Measurements from ENCODE around the gene TPST2.

Gene TPST2

DNA sequence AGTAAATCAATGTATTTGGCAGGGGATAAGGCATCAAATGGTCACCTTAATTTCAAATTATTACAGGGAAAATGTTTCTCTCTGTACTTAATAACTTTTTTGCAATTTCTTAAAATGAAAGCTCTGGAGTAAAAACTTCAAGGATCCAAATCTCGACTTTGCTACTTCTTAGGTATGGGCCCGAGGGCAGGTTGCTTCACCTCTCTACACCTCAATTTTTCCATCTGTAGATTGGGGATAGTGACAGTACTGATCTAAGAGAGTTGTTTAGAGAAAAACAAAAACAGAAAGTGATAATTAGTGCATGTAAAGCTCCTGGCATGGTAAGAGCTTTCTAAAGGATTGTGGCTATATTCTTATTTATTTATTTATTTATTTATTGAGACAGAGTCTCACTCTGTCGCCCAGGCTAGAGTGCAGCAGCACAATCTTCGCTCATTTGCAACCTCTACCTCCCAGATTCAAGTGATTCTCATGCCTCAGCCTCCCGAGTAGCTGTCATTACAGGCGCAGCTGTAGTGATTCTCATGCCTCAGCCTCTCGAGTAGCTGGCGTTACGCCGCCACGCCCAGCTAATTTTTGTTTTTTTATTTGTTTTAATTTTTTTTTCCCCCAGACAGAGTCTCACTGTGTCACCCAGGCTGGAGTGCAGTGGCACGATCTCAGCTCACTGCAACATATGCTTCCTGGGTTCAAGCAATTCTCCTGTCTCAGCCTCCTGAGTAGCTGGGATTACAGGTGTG lies 75.3 kb downstream of the TPST2 start:
- H3K27ac Mint-ChIP-seq (ENCODE audit: low read depth), result no peak overlapping the region

DNA sequence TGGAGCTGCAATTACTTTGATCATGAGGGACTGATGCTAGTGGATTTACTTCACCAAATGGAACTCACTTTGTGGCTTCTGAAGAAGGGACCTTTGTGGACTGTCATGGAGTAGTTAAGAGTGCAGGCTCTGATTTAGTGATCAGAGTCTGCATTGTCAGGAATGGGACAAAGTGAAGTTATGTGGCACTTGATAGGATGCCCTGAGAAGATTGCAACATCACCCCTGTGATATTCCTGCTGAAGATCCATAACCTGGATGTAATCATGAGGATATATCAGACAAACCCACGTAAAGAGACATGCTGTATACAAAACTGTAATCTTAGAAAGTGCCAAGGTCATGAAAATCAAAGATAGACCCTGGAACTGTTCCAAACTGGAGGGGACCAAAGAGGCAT lies 76.1 kb downstream of the TPST2 start:
- Mint-ChIP-seq H3K27ac (ENCODE audit: low read depth) (no peak overlapping the region), H3K4me1 (peaks cover 36% of the 10 kb centered on the region), H3K9me3 (no peaks in the 10 kb centered on the region), H3K4me3 (peak overlapping the region; percentile 8), H3K27me3 (no peaks in the 10 kb centered on the region), H3K36me3 (ENCODE audit: insufficient read depth) (peaks cover 19% of the 10 kb centered on the region)
- ATAC-seq (replicated peaks; ENCODE audit: extremely low read depth, poor library complexity, severe bottlenecking) (no peak), DNase-seq (ENCODE audit: low spot score in 2 of 2) (no peak)

More for the DNA sequence above, 75.3 kb downstream of the TPST2 start:
- DNase-seq (ENCODE audit: low spot score in 2 of 2) (no peak), ATAC-seq (replicated peaks; ENCODE audit: extremely low read depth, poor library complexity, severe bottlenecking) (no peak)
- Mint-ChIP-seq H3K4me3 (peak overlapping the region; percentile 8), H3K4me1 (peaks cover 30% of the 10 kb centered on the region), H3K9me3 (no peaks in the 10 kb centered on the region), H3K27me3 (no peaks in the 10 kb centered on the region), H3K36me3 (ENCODE audit: insufficient read depth) (peaks cover 14% of the 10 kb centered on the region)

DNA sequence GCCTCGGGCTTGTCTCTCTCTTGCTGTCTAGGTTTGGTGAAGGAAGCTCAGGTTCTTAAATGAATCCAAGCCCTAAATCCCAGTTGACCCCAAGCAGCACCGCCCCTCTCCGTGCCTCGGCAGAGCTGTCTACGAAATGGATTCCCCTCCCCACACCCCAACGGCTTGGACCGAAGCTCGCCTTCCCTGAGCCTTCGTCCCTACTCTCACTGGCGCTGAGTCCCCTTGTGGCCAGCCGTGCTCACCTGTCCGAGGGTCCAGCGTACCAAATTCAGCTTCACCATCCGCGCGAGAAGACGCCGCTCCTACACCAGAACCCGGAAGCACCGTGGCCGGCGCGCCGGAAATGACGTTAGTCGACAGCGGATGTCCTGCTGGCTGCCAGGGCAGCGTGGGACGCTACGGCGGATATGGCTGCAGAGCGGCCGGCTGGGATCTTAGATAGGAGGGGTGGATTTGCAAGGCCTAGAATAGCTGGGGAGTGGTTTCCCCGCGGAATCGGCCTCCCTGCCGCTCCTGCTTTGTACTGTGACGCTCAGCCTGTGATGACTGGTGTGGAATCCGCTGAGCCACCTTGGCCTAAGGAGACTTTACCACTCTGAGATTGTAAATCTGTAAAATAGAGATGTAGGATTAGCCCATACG lies 77.7 kb downstream of the TPST2 start, which contains the start of gene TFIP11:
Gene TFIP11, minus strand, starts transcription at position 325 of the 645 bp plus-strand sequence. CDS start 2,201 bp downstream, outside the sequence.
- Mint-ChIP-seq H3K4me1 (peaks cover 38% of the 10 kb centered on the region), H3K27me3 (no peaks in the 10 kb centered on the region), H3K27ac (ENCODE audit: low read depth) (peak within 1 kb of the TSS; percentile 99), H3K36me3 (ENCODE audit: insufficient read depth) (peaks cover 32% of the 10 kb centered on the region), H3K4me3 (peak within 1 kb of the TSS; percentile 98), H3K9me3 (no peaks in the 10 kb centered on the region)
- ATAC-seq (replicated peaks; ENCODE audit: extremely low read depth, poor library complexity, severe bottlenecking) (peak; percentile 90), DNase-seq (ENCODE audit: low spot score in 2 of 2) (peak; percentile 76 to 77)

GRCh38 chr22:26508148-26508547 lies 81.8 kb downstream of the TPST2 start:
- Mint-ChIP-seq H3K36me3 (ENCODE audit: insufficient read depth) (peaks cover 65% of the 10 kb centered on the region), H3K4me3 (no peak overlapping the region), H3K4me1 (peaks cover 47% of the 10 kb centered on the region), H3K27me3 (no peaks in the 10 kb centered on the region), H3K27ac (ENCODE audit: low read depth) (no peak overlapping the region), H3K9me3 (no peaks in the 10 kb centered on the region)
- DNase-seq (ENCODE audit: low spot score in 2 of 2) (no peak), ATAC-seq (replicated peaks; ENCODE audit: extremely low read depth, poor library complexity, severe bottlenecking) (no peak)

DNA sequence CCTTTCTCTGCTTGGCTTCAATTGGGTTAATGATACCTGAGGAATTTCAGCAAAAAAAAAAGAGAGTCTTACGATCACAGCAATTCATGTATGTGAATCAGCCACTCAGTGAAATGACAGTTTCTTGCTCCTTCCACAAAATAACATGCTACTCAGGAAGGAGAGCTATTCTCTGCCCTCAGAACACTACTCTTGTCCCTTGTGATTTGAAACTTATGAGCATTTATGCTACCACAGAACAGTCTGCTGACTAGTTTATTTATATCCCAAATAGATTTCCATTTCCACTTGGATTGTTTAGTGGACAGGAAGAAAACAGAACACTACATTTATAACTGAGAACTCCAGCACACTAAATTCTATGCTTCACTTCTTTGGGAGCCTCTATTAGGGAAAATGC lies 86.2 kb downstream of the TPST2 start:
- ATAC-seq (replicated peaks; ENCODE audit: extremely low read depth, poor library complexity, severe bottlenecking), result no peak
- peak overlapping the region; percentile 41 for H3K4me3 Mint-ChIP-seq
- peaks cover 88% of the 10 kb centered on the region for H3K36me3 Mint-ChIP-seq (ENCODE audit: insufficient read depth)
- H3K4me1 Mint-ChIP-seq, result peaks cover 20% of the 10 kb centered on the region
- no peaks in the 10 kb centered on the region for H3K9me3 Mint-ChIP-seq
- peak overlapping the region; percentile 85 for H3K27ac Mint-ChIP-seq (ENCODE audit: low read depth)
- DNase-seq (ENCODE audit: low spot score in 2 of 2), result no peak
- H3K27me3 Mint-ChIP-seq, result no peaks in the 10 kb centered on the region

DNA sequence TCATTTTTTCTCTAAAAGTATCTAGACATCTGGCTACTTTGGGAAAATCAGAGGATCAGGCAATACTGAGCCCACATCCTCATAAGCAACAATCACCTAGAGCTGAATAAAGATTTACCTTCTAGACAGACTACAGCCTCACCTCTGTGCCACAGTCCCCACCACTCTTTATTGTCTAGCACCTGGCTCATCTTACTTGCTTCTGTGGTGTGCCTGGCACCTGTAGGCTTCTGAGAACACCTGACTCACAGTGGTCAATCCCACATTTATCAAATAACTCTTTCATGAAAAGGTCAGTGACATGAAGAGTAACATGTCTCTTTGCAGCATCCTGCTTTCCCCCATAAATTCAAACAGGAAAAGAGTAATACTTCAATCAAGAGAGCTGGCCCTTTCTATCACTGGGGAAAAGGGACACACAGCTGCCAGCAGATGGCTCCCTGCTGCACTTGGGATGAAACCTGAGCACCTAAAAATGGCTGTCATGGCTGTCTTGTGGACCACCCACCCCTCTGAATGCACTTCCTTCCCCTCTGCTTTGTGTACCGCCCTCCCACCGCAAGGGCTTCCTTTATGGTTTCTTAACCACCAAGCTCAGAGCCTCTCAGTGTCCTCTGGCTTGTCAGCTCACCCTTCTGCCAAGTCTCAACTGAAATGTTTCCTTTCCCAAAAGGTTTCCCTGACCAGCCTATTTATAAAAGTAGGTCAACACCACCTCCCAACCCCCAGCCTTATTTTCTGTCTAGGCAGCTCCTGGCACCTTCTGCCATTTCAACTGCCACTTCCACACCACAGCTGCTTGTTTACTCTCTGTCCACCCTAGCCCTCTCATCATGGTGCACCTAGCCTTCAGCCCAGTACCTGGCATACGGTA lies 87.0 kb downstream of the TPST2 start:
- peak overlapping the region; percentile 41 for H3K4me3 Mint-ChIP-seq
- peaks cover 19% of the 10 kb centered on the region for H3K4me1 Mint-ChIP-seq
- H3K36me3 Mint-ChIP-seq (ENCODE audit: insufficient read depth), result peaks cover 88% of the 10 kb centered on the region
- H3K9me3 Mint-ChIP-seq, result no peaks in the 10 kb centered on the region
- H3K27me3 Mint-ChIP-seq, result no peaks in the 10 kb centered on the region
- ATAC-seq (replicated peaks; ENCODE audit: extremely low read depth, poor library complexity, severe bottlenecking) (peak; percentile 89), DNase-seq (ENCODE audit: low spot score in 2 of 2) (peak; percentile 32 to 52)
- peak overlapping the region; percentile 85 for H3K27ac Mint-ChIP-seq (ENCODE audit: low read depth)

GRCh38 chr22:26501996-26502395 lies 87.9 kb downstream of the TPST2 start:
- H3K27ac Mint-ChIP-seq (ENCODE audit: low read depth), result peak overlapping the region; percentile 85
- H3K36me3 Mint-ChIP-seq (ENCODE audit: insufficient read depth), result peaks cover 92% of the 10 kb centered on the region
- H3K27me3 Mint-ChIP-seq, result no peaks in the 10 kb centered on the region
- no peak overlapping the region for H3K4me3 Mint-ChIP-seq
- H3K4me1 Mint-ChIP-seq, result peaks cover 23% of the 10 kb centered on the region
- H3K9me3 Mint-ChIP-seq, result no peaks in the 10 kb centered on the region
- DNase-seq (ENCODE audit: low spot score in 2 of 2) (no peak), ATAC-seq (replicated peaks; ENCODE audit: extremely low read depth, poor library complexity, severe bottlenecking) (no peak)

GRCh38 chr22:26499188-26499703 lies 90.7 kb downstream of the TPST2 start:
- peaks cover 22% of the 10 kb centered on the region for H3K4me1 Mint-ChIP-seq
- ATAC-seq (replicated peaks; ENCODE audit: extremely low read depth, poor library complexity, severe bottlenecking), result no peak
- H3K36me3 Mint-ChIP-seq (ENCODE audit: insufficient read depth), result peaks cover 86% of the 10 kb centered on the region

DNA sequence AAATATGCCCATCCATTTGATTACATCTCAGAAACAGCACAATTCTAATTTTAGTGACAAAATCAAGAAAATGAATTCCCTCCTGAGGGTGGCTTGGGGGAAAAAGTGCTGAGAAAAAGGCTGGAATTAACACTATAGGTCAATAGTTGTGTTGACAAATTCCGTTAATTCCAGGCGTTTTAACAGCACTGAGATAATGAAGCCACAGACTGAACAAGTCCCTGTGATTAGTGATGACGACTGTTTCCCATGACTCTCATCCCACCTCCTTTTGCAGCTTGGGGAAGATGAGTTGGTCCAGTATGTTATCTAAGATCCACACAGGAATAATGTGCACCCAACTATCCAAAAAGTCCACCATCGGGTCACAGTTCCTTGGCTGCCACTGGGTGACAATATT lies 93.5 kb downstream of the TPST2 start:
- peaks cover 9% of the 10 kb centered on the region for H3K4me1 Mint-ChIP-seq
- H3K9me3 Mint-ChIP-seq, result no peaks in the 10 kb centered on the region
- H3K36me3 Mint-ChIP-seq (ENCODE audit: insufficient read depth), result peaks cover 79% of the 10 kb centered on the region
- DNase-seq (ENCODE audit: low spot score in 2 of 2), result no peak
- H3K4me3 Mint-ChIP-seq, result no peak overlapping the region
- no peak for ATAC-seq (replicated peaks; ENCODE audit: extremely low read depth, poor library complexity, severe bottlenecking)
- H3K27ac Mint-ChIP-seq (ENCODE audit: low read depth), result peak overlapping the region; percentile 67
- H3K27me3 Mint-ChIP-seq, result no peaks in the 10 kb centered on the region

More at GRCh38 chr22:26499188-26499703, 90.7 kb downstream of the TPST2 start:
- Mint-ChIP-seq H3K27ac (ENCODE audit: low read depth) (peak overlapping the region; percentile 49), H3K4me3 (no peak overlapping the region), H3K9me3 (no peaks in the 10 kb centered on the region), H3K27me3 (no peaks in the 10 kb centered on the region)
- no peak for DNase-seq (ENCODE audit: low spot score in 2 of 2)

GRCh38 chr22:26494506-26494905 lies 95.4 kb downstream of the TPST2 start:
- H3K4me1 Mint-ChIP-seq, result peaks cover 9% of the 10 kb centered on the region
- H3K27me3 Mint-ChIP-seq, result no peaks in the 10 kb centered on the region
- no peak overlapping the region for H3K4me3 Mint-ChIP-seq
- H3K36me3 Mint-ChIP-seq (ENCODE audit: insufficient read depth), result peaks cover 79% of the 10 kb centered on the region
- DNase-seq (ENCODE audit: low spot score in 2 of 2) (no peak), ATAC-seq (replicated peaks; ENCODE audit: extremely low read depth, poor library complexity, severe bottlenecking) (no peak)
- H3K9me3 Mint-ChIP-seq, result no peaks in the 10 kb centered on the region
- H3K27ac Mint-ChIP-seq (ENCODE audit: low read depth), result no peak overlapping the region

- Mint-ChIP-seq H3K36me3 (ENCODE audit: insufficient read depth) (peaks cover 75% of the 10 kb centered on the region), H3K27ac (ENCODE audit: low read depth) (no peak overlapping the region), H3K27me3 (no peaks in the 10 kb centered on the region), H3K4me3 (no peak overlapping the region), H3K4me1 (peaks cover 7% of the 10 kb centered on the region), H3K9me3 (no peaks in the 10 kb centered on the region)
- ATAC-seq (replicated peaks; ENCODE audit: extremely low read depth, poor library complexity, severe bottlenecking) (no peak), DNase-seq (ENCODE audit: low spot score in 2 of 2) (no peak)
Observed at GRCh38 chr22:26492220-26492619, 97.7 kb downstream of the TPST2 start.

GRCh38 chr22:26489447-26490036 lies 100.4 kb downstream of the TPST2 start:
- no peak for ATAC-seq (replicated peaks; ENCODE audit: extremely low read depth, poor library complexity, severe bottlenecking)
- Mint-ChIP-seq H3K27me3 (no peaks in the 10 kb centered on the region), H3K9me3 (no peaks in the 10 kb centered on the region), H3K4me3 (no peak overlapping the region), H3K4me1 (peaks cover 22% of the 10 kb centered on the region), H3K36me3 (ENCODE audit: insufficient read depth) (peaks cover 66% of the 10 kb centered on the region), H3K27ac (ENCODE audit: low read depth) (peak overlapping the region; percentile 20)
- no peak for DNase-seq (ENCODE audit: low spot score in 2 of 2)

Data from central memory CD8-positive, alpha-beta T cell (primary cell).